EL (cell line): ENCODE measurements around the gene PLK5.

Source experiments
- DNase-seq: peaks from one replicate; pipeline ENCODE4 v3.0.0-alpha.2; 2016

The PLK5 gene

GRCh38 chr19:1582201-1582600 lies 58.3 kb downstream of the PLK5 start:
- no peak for DNase-seq

DNA sequence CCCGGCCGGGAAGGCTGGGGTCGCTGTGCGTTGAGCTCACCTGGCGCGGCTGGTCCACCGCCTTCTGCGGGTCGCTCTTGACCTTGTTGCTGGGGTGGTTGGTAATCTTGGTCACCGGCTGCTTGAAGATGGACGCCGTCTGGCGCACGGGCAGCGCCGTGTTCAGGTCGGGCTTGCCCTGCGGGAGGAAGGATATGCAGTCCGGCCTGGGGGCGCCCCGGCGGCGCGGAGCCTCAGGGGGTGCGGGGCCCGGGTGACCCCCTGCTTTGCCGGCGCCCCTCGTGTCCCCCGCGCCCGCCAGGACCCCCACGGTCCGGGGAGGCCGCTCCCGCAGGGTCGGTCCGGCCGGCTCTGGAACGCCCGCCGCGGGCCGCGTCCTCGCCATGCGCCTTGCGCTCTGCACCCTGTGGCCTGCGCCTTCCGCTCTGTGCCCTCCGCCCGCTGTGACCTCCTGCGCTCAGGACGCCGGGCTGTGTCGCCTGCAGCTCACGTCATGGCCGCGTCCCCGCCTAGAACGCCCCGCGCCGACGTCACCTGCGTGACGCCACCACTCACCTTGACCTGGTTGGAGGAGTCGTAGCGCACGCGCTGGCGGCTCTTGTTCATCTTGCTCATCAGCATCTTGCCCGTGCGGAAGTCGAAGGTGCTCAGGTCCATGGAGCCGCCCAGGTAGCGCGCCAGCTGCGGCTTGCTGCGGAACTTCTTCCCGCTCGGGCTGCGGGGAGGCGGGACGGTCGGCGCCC lies 60.8 kb downstream of the PLK5 start:
- DNase-seq, result no peak

DNA sequence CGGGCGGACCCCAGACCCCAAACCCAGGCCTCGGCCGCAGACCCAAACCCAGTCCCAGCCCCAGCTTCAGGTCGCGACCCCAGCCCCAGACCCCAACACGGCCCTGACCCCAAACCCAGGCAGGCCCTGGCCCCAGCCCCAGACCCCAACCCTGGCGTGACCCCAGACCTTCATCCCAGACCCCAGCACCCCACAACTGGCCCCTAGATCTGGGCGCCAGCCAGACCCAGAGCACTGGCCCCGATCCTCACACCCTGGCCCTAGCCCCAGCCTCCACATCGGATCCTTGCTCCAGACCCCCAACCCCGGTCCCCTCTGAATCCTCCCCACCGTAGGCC lies 61.3 kb downstream of the PLK5 start:
- no peak for DNase-seq
